GM18517 (cell line): ENCODE data around the gene KCNH8.
A peak's percentile ranks its signal among the peaks of the same experiment; 100 is the strongest.

ENCODE experiments used
- ATAC-seq: cut with Tn5 transposase; IDR thresholded peaks from one replicate; pipeline ENCODE4 v1.9.1; 2021; ENCODE audit warnings: mild to moderate bottlenecking, moderate library complexity; ENCODE audit not compliant: unreplicated experiment

The KCNH8 gene

GRCh38 chr3:19357947-19358346 lies 209.6 kb downstream of the KCNH8 start:
- no peak for ATAC-seq

DNA sequence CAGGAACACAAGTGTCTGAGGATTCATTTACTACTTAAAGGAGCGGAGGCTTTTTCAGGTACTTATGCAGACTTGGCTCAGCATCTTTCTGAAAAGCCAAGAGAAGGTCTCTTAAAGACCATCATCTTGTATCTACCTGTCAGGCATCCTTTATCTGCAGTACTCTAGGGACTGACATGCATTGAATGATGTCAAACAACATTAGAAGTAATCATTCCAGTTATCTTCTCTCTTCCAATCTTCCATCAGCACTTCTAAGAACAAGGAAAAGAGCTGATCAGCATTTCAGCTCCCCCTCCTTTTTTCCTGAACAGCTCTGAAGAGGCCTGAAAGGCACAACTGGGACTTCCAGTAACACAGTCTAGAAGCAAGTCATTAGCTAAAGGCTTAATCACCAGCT lies 214.8 kb downstream of the KCNH8 start:
- ATAC-seq = no peak

GRCh38 chr3:19364148-19364547 lies 215.8 kb downstream of the KCNH8 start:
- ATAC-seq = no peak

DNA sequence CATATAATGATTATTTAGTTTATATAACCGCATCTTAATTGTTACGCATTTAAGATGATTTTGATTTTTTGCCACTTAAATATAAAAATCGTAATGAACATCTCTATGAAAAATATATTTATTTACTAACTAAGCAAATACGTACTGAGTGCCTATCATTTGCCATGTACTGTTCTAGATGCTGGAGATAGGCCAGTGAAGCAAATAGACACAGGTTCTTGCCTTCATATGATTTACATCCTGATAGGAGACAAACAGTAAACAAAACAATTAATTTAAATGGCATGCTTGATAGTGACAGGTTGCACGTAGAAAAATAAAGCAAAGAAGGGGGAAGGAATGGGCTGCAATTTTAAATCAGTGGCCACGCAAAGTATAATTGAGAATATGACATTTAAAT lies 217.2 kb downstream of the KCNH8 start:
- ATAC-seq = no peak

DNA sequence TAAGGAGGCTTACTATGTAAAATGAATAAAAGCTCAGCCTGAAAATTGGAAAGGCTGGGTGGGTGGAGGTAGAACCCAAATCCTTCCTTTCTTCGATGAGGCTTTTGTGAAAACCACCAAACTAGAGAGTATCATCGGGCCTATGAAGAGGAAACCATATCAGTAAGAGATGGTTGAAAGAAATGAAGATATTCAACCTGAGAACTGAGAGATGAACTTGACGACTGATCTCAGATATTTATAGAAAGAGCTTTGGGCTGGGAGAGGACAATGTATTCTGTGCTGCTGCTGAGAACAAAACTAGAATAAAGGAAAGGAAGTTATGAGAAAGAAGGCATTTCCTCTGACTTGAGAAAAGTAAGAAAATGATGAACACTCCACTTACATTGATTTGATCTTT lies 236.6 kb downstream of the KCNH8 start:
- ATAC-seq = no peak

DNA sequence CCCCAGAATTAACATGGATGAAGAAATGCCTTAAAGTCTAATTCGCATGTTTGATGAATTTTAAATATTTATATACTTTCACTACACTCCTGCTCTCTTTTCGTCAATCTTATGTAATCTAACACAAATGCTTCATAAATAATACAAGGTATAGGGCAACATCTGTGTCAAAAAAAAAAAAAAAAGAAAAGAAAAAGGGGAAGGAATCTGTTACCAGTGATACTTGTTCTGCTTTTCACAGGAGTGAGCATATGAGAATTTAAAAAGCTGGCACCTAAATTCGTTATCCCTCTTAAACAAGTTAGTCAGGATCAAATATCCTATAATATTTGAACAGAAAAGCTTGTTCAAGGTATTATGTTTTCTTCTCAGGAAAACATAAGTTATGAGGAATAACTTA lies 243.8 kb downstream of the KCNH8 start:
- ATAC-seq = no peak

DNA sequence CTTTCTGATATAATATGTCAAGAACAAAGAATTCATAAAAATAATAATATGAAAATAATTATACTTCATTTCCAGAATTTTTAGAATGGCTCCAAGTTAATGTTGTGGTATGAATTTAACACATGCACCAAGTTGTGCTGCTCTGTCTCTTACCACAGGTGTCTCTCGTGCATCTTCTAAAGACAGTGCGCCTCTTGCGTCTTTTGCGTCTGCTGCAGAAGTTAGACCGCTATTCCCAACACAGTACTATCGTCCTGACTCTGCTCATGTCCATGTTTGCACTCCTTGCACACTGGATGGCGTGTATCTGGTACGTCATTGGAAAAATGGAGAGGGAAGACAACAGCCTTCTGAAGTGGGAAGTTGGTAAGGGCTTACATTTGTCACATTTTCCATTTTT lies 246.6 kb downstream of the KCNH8 start:
- ATAC-seq = no peak

GRCh38 chr3:19396726-19397125 lies 248.4 kb downstream of the KCNH8 start:
- no peak for ATAC-seq

- no peak for ATAC-seq
Measured at GRCh38 chr3:19399356-19399755, 251.0 kb downstream of the KCNH8 start.

- no peak for ATAC-seq
Measured at GRCh38 chr3:19399836-19400235, 251.5 kb downstream of the KCNH8 start.

GRCh38 chr3:19420159-19420558 lies 271.8 kb downstream of the KCNH8 start:
- no peak for ATAC-seq

DNA sequence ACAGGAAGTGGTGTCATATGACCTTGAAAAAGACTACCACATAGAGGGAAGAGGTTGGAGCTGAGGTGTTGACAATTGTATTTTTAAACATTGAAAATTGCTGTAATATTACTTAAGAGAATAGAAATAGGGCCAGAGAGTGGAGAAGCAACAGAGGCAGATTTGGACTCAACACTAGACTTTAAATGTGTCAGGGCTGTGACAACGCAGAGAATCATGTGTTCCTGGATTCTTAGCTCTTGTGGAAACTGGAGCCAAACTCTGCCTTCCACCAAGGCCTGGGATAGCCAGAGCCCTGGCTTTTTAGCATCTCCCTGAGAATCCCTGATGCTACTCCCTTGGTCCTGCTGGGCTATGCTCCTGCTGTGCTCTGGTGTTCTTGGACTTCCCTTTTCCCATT lies 277.5 kb downstream of the KCNH8 start:
- no peak for ATAC-seq

- no peak for ATAC-seq
Measured at GRCh38 chr3:19427422-19428149, 279.3 kb downstream of the KCNH8 start.

DNA sequence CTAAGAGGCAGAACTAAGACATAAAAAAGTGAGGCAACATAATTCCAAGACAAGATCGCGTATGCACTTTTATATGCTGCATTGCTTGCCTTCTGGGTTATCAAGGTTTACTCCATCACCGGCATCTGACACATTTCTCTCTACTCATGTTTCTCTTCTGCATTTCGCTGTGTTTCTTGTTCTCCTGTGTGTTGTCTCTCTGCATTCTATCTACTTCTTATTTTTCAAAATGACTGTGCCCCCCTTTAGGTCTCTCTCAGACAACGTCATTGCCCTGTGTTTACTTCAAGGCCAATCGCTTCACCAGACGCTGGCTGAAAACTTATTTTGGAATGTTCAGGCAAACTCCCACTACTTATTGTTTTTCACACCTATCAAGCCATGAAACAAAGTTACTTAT lies 280.4 kb downstream of the KCNH8 start:
- no peak for ATAC-seq

- no peak for ATAC-seq
Measured at GRCh38 chr3:19432669-19433068, 284.4 kb downstream of the KCNH8 start.

- ATAC-seq = no peak
Measured at GRCh38 chr3:19436746-19437145, 288.4 kb downstream of the KCNH8 start.

DNA sequence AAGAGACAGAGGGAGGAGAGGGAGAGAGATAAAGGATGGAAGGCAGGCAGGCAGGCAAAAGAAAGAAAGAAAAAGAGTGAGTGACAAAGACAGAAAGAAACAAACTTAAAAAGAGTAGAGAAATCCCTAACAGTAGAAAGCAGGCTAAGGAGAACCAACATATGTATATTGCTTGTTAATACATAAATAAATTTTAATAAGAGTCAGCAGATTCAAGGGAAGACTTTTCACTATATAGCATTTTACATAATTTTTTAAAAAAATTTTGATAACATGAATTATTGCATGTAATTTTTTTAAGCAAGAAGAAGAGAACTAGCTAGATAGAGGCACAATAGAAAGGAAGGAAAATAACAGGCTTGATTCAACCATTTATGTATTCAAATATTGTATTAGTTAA lies 291.6 kb downstream of the KCNH8 start:
- ATAC-seq = no peak

DNA sequence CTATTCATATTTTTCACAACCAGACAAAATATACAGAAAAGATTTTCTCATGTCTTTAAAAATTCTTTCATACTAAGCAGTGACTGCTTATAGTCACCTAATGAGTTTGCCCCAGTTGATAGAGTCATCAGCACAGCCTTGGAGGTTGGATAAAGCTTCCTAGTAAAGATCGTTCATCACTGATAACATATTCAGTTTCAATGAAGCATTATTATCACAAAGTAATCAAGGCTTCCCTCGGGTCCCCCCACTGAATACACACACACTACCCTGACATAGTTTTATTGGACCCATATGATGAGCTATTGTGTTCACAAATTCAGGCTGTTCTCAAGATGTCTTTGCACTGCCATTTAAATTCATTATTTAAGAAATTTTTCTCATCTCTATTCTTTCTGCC lies 297.8 kb downstream of the KCNH8 start:
- peak; percentile 6 for ATAC-seq

DNA sequence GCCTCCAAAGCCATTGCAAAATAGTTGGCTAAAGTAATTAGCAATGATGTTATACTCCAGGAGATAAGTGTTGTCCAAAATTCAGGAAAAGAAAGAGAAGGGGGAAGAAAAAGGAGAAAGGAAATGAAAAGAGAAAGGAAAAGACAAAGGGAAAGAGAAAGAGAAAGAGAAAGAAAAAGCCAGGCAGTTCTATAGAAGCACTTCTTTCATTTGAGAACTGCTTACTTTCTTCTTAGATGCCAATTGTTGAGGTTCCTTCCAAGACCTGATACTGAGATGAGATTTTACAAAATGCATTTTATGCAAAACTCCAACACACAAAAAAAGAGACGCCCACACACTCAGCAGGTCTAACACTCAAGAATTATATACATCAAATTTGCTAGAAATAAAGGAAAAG lies 298.4 kb downstream of the KCNH8 start:
- ATAC-seq = peak; percentile 48

- no peak for ATAC-seq
Measured at GRCh38 chr3:19455546-19455945, 307.2 kb downstream of the KCNH8 start.

DNA sequence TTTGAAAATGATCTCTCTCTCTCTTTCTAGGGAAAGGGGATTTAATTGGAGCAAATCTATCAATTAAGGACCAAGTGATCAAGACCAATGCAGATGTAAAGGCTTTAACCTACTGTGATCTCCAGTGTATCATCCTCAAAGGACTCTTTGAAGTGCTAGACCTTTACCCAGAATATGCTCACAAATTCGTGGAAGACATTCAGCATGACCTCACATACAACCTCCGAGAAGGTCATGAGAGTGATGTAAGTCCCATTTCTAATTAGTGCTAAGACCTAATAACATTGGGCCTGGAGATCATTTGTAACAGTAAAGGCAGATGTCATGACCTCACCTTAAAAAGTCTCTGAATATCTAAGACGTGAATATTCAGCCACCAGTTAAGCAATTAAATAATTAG lies 308.4 kb downstream of the KCNH8 start:
- ATAC-seq = no peak

GRCh38 chr3:19457449-19457848 lies 309.1 kb downstream of the KCNH8 start:
- no peak for ATAC-seq

- ATAC-seq = no peak
Measured at GRCh38 chr3:19467761-19468160, 319.5 kb downstream of the KCNH8 start.
